GM12891 (cell line): ENCODE results near the gene NUP210L. TPM values are rescaled to one million over a fixed set of nuclear protein-coding genes. Genes with fewer than 3 reads are reported as not detected.
A peak's percentile ranks its signal among the peaks of the same experiment; 100 is the strongest.

ENCODE experiments used
- DNase-seq: peaks from one replicate; pipeline ENCODE4 v3.0.0; 2011; ENCODE audit warnings: low spot score; ENCODE audit not compliant: insufficient read length
- FAIRE-seq: peaks from 2 replicates; lab custom pipeline; 2011; peaks lifted over from hg19 to GRCh38; lab: Jason Lieb, UNC
- PAX5 ChIP-seq: IDR thresholded peaks from 2 replicates; pipeline ENCODE4 v1.6.1; 2011; ENCODE audit warnings: low read length, moderate library complexity, mild to moderate bottlenecking; ENCODE audit not compliant: insufficient read depth, severe bottlenecking
- POLR2A ChIP-seq: IDR thresholded peaks from 2 replicates; pipeline ENCODE4 v1.6.1; 2011; ENCODE audit warnings: low read depth, low read length, control low read depth
- POLR2AphosphoS5 ChIP-seq: IDR thresholded peaks from 2 replicates; pipeline ENCODE4 v1.6.1; 2011; ENCODE audit warnings: low read depth, low read length, control low read depth
- POU2F2 ChIP-seq: IDR thresholded peaks from 2 replicates; pipeline ENCODE4 v1.6.1; 2011; ENCODE audit warnings: low read depth, mild to moderate bottlenecking, control low read depth, low read length, moderate library complexity
- SPI1 ChIP-seq: IDR thresholded peaks from 2 replicates; pipeline ENCODE4 v1.6.1; 2011; ENCODE audit warnings: low read depth, low read length, control low read depth
- TAF1 ChIP-seq: IDR thresholded peaks from 2 replicates; pipeline ENCODE4 v1.6.1; 2011; ENCODE audit warnings: low read depth, low read length, control low read depth
- polyA plus RNA-seq: library from polyadenylated mRNA; unstranded; fragments of >200 nt; gene quantifications from one replicate; pipeline ENCODE4 v1.2.1, GENCODE V29; 2012; ENCODE audit warnings: low read depth, missing spikeins, inconsistent platforms; ENCODE audit not compliant: missing spikeins

NUP210L gene
- not detected for polyA plus RNA-seq

- FAIRE-seq: no peak
- TF ChIP-seq POLR2A (peak; percentile 26; the same call in 1 of the 2 replicates), TAF1 (no peak)
- DNase-seq: no peak
Measured at GRCh38 chr1:154154534-154155191, at the start of gene NUP210L. NUP210L (minus strand) TSS chr1:154155073.

GRCh38 chr1:154199563-154199879 lies 44.6 kb upstream of the NUP210L start:
- no peak for DNase-seq
- no peak for FAIRE-seq
- no peak for TF ChIP-seq TAF1
- no peak for TF ChIP-seq POU2F2
- TF ChIP-seq SPI1: no peak
- no peak for TF ChIP-seq POLR2AphosphoS5
- TF ChIP-seq POLR2A: no peak
- TF ChIP-seq PAX5: no peak

- FAIRE-seq (peak; percentile 33), DNase-seq (no peak)
- TF ChIP-seq SPI1: 0 out of 2 replicates have a peak, but pooled peaks have one; percentile 13
- no peak for TF ChIP-seq POLR2AphosphoS5
Measured at GRCh38 chr1:154198756-154199562, 44.1 kb upstream of the NUP210L start.

- FAIRE-seq (no peak), DNase-seq (no peak)
- TF ChIP-seq PAX5 (no peak), SPI1 (no peak), POU2F2 (no peak)
Measured at GRCh38 chr1:154193821-154194220, 38.9 kb upstream of the NUP210L start.

GRCh38 chr1:154192476-154192875 lies 37.6 kb upstream of the NUP210L start:
- FAIRE-seq: no peak
- no peak for TF ChIP-seq POLR2AphosphoS5
- no peak for TF ChIP-seq SPI1
- no peak for TF ChIP-seq PAX5
- TF ChIP-seq POU2F2: no peak
- TF ChIP-seq POLR2A: no peak
- no peak for TF ChIP-seq TAF1
- DNase-seq: no peak

- DNase-seq (no peak), FAIRE-seq (no peak)
- no peak for TF ChIP-seq SPI1
- TF ChIP-seq PAX5: no peak
- no peak for TF ChIP-seq TAF1
- TF ChIP-seq POU2F2: no peak
- TF ChIP-seq POLR2AphosphoS5: no peak
- no peak for TF ChIP-seq POLR2A
Measured at GRCh38 chr1:154191990-154192461, 37.2 kb upstream of the NUP210L start, which contains the start of gene TPM3. TPM3 (minus strand) TSS chr1:154192100; CDS start chr1:154192018, 82 bp downstream.

- FAIRE-seq: no peak
- TF ChIP-seq POLR2A (no peak), SPI1 (no peak), POLR2AphosphoS5 (no peak), PAX5 (no peak), POU2F2 (no peak), TAF1 (no peak)
- DNase-seq: no peak
Measured at GRCh38 chr1:154190550-154190949, 35.7 kb upstream of the NUP210L start.

GRCh38 chr1:154186852-154187501 lies 32.1 kb upstream of the NUP210L start:
- FAIRE-seq (no peak), DNase-seq (no peak)
- no peak for TF ChIP-seq POLR2AphosphoS5
- TF ChIP-seq PAX5: no peak
- no peak for TF ChIP-seq POU2F2
- TF ChIP-seq TAF1: no peak
- TF ChIP-seq POLR2A: no peak
- no peak for TF ChIP-seq SPI1

GRCh38 chr1:154186177-154186576 lies 31.3 kb upstream of the NUP210L start:
- no peak for TF ChIP-seq POLR2A
- TF ChIP-seq POU2F2: no peak
- TF ChIP-seq SPI1: no peak
- no peak for TF ChIP-seq POLR2AphosphoS5
- no peak for TF ChIP-seq TAF1
- no peak for TF ChIP-seq PAX5
- FAIRE-seq (peak; percentile 63), DNase-seq (peak; percentile 58)
